Activated T-cell treated with anti-CD3 and anti-CD28 coated beads, Interleukin-2, amount 50 U/mL, for 72 hours (primary cell): Measurements from ENCODE around the gene PIF1. TPM values are rescaled to one million over a fixed set of nuclear protein-coding genes. Genes with fewer than 3 reads are reported as not detected.
"Not testable (repeated sequence)": the region's sequence is repeated elsewhere in the genome, so short reads cannot be mapped to it uniquely, and the experiment has no call there.

ENCODE experiments used
- ATAC-seq, 2 donors: fragments of 150-1000 bp; cut with Tn5 transposase; replicated peaks in 1 of 2; 2 replicates each; pipeline ENCODE4 v1.10.0; 2021; ENCODE audit warnings: moderate library complexity in 2 of 2, mild to moderate bottlenecking in 1 of 2
- DNase-seq, 2 donors: peaks; one replicate each; pipeline ENCODE4 v3.0.0; 2021 to 2022; ENCODE audit warnings: mixed read lengths in 1 of 2
- H3K27ac Mint-ChIP-seq: one replicate; pipeline ENCODE4 v1.8.0; 2022; ENCODE audit warnings: mild to moderate bottlenecking, moderate library complexity, mixed read lengths
- H3K27me3 Mint-ChIP-seq: one replicate; pipeline ENCODE4 v1.8.0; 2022; ENCODE audit warnings: low read depth, mixed read lengths
- H3K36me3 Mint-ChIP-seq, 2 donors: one replicate each; pipeline ENCODE4 v1.8.0; 2022; ENCODE audit warnings: mixed read lengths in 2 of 2, mild to moderate bottlenecking in 1 of 2; ENCODE audit not compliant: insufficient read depth in 2 of 2
- H3K4me1 Mint-ChIP-seq: one replicate; pipeline ENCODE4 v1.8.0; 2022; ENCODE audit warnings: low read depth, mixed read lengths
- H3K4me3 Mint-ChIP-seq, 2 donors: one replicate each; pipeline ENCODE4 v1.8.0; 2022; ENCODE audit warnings: mild to moderate bottlenecking in 2 of 2, mixed read lengths in 2 of 2, moderate library complexity in 2 of 2
- H3K9me3 Mint-ChIP-seq, 2 donors: one replicate each; pipeline ENCODE4 v1.8.0; 2022; ENCODE audit warnings: mixed read lengths in 2 of 2
- total RNA-seq, 2 donors: library from RNA; stranded (reverse); gene quantifications; one replicate each; pipeline ENCODE4 v1.2.3, GENCODE V29; 2022

PIF1 gene
- total RNA-seq, 2 donors from 2014 or later: 33.3 to 39.7 TPM

DNA sequence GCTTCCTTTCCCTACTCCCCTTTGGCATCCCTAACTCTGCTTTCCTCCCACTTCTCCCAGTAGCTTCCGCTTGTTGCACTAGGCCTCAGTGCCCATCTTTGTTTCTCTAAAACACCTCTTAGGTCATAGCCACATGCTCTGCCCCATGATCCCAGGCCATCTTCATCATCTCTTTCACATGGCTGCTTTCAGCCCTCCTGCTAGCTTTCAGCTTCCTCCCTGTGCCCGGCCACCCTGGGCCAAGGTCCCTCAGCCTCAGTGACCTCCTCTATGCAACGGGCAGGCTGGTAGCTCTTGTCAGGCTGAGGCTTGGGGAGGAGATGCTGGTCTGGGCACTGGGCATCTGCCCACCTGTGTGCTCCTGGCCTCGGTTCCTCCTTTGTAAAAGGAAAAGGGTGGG, 18.5 kb upstream of the PIF1 start:
- Mint-ChIP-seq H3K27me3 (no peaks in the 10 kb centered on the region), H3K4me1 (peaks cover 52% of the 10 kb centered on the region), H3K36me3 (peaks cover 4 to 10% of the 10 kb centered on the region in 2 donors), H3K9me3 (no peaks in the 10 kb centered on the region), H3K4me3 (peak overlapping the region; percentile 81 to 96), H3K27ac (peak overlapping the region; percentile 58)
- DNase-seq (no peak), ATAC-seq (no peak)

DNA sequence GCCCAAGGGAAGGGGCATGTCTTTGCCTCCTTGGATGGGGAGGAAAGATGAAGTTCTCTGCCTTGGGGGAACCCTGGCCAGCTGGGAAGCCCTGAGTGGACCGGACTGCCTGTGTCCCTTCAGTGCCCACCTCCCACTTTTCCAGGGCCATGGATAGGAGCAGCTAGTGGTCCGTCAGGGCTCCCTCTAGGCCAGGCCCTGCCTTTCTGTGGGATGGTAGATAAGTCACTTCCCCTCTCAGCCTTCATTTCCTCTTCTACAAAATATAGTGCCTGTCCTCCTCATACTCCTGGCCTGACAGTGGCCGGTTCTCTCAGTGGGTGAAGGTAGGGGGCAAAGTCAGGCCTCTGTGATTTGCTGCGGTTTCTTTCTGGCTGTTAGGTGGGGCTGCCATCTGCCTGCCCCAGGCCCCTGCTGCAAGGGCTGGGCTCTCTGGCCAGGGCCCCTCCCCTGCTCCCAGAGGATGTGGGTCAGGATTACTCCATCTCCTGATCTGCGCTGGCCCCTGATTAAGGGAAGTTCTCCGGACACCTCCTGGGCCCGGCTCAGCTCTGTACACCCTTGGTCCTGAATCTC, 17.6 kb upstream of the PIF1 start:
- H3K36me3 Mint-ChIP-seq: peaks cover 0 to 10% of the 10 kb centered on the region in 2 donors

GRCh38 chr15:64842096-64842939, 16.9 kb upstream of the PIF1 start:
- Mint-ChIP-seq H3K4me3 (peak overlapping the region; percentile 81 to 96), H3K4me1 (peaks cover 64% of the 10 kb centered on the region), H3K27me3 (no peaks in the 10 kb centered on the region), H3K36me3 (peaks cover 0 to 10% of the 10 kb centered on the region in 2 donors), H3K9me3 (no peaks in the 10 kb centered on the region), H3K27ac (peak overlapping the region; percentile 82)
- peak in 1 of 2 donors; percentile 13 for DNase-seq
- no peak for ATAC-seq

More for the DNA sequence above, 17.6 kb upstream of the PIF1 start:
- peak overlapping the region; percentile 82 for H3K27ac Mint-ChIP-seq
- peaks cover 60% of the 10 kb centered on the region for H3K4me1 Mint-ChIP-seq
- no peaks in the 10 kb centered on the region for H3K9me3 Mint-ChIP-seq
- H3K4me3 Mint-ChIP-seq: peak overlapping the region; percentile 81 to 96
- ATAC-seq (no peak), DNase-seq (peak in 1 of 2 donors; percentile 18)
- no peaks in the 10 kb centered on the region for H3K27me3 Mint-ChIP-seq

- Mint-ChIP-seq H3K36me3 (peaks cover 0 to 10% of the 10 kb centered on the region in 2 donors), H3K27me3 (no peaks in the 10 kb centered on the region), H3K9me3 (no peaks in the 10 kb centered on the region), H3K4me1 (peaks cover 67% of the 10 kb centered on the region), H3K4me3 (peak within 1 kb of the TSS; percentile 81 to 96), H3K27ac (peak within 1 kb of the TSS; percentile 84)
- peak; percentile 81 to 84 for ATAC-seq
- peak; percentile 89 to 93 for DNase-seq
These were observed 16.1 kb upstream of the PIF1 start, which contains the start of gene PLEKHO2 for GRCh38 chr15:64841344-64842095. PLEKHO2 (plus strand) TSS chr15:64841915; CDS start chr15:64842017, 102 bp downstream.

- DNase-seq (no peak), ATAC-seq (no peak)
- H3K27me3 Mint-ChIP-seq: no peaks in the 10 kb centered on the region
These were observed 15.6 kb upstream of the PIF1 start for GRCh38 chr15:64841060-64841343.

GRCh38 chr15:64837502-64837901, 12.1 kb upstream of the PIF1 start:
- Mint-ChIP-seq H3K27me3 (no peaks in the 10 kb centered on the region), H3K36me3 (peaks cover 0 to 5% of the 10 kb centered on the region in 2 donors), H3K4me3 (peak overlapping the region in 1 of 2 donors; percentile 16), H3K9me3 (peaks cover 0 to 1% of the 10 kb centered on the region in 2 donors), H3K27ac (peak overlapping the region; percentile 62), H3K4me1 (peaks cover 43% of the 10 kb centered on the region)
- ATAC-seq: peak in 1 of 2 donors; percentile 3
- DNase-seq: peak; percentile 35 to 40

More at GRCh38 chr15:64841060-64841343, 15.6 kb upstream of the PIF1 start:
- H3K4me1 Mint-ChIP-seq: peaks cover 71% of the 10 kb centered on the region
- H3K4me3 Mint-ChIP-seq: peak overlapping the region; percentile 81 to 96
- no peaks in the 10 kb centered on the region for H3K9me3 Mint-ChIP-seq
- H3K27ac Mint-ChIP-seq: no peak overlapping the region
- H3K36me3 Mint-ChIP-seq: peaks cover 0 to 10% of the 10 kb centered on the region in 2 donors

DNA sequence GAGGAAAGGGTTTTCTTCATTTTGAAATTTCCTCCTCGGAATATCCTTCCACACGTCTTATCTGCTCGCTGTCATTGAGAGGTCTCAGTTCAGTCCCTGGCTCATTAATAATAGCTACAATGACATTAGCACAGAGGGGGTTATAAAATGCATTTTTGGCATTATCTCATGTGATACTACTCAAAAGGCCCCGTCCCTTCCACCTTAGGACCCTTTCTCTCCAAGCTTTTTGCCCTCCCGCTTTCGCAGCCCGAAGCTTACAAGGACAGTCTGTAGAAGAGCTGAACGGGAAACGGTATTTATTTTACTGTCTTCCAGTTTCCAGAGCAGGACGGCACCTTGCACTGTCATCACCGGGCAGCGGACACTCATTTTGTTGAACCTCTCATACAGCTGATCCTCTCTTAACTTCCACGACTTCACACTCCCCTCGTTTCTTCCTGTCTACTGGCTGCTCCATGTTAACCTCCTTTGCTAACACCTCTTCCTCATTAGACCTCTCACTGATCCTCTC, 10.6 kb upstream of the PIF1 start:
- H3K9me3 Mint-ChIP-seq: peaks cover 0 to 1% of the 10 kb centered on the region in 2 donors
- no peaks in the 10 kb centered on the region for H3K36me3 Mint-ChIP-seq
- H3K4me1 Mint-ChIP-seq: peaks cover 41% of the 10 kb centered on the region
- peak overlapping the region; percentile 59 to 72 for H3K4me3 Mint-ChIP-seq
- no peaks in the 10 kb centered on the region for H3K27me3 Mint-ChIP-seq
- peak; percentile 3 to 16 for ATAC-seq
- DNase-seq: no peak
- H3K27ac Mint-ChIP-seq: peak overlapping the region; percentile 0

DNA sequence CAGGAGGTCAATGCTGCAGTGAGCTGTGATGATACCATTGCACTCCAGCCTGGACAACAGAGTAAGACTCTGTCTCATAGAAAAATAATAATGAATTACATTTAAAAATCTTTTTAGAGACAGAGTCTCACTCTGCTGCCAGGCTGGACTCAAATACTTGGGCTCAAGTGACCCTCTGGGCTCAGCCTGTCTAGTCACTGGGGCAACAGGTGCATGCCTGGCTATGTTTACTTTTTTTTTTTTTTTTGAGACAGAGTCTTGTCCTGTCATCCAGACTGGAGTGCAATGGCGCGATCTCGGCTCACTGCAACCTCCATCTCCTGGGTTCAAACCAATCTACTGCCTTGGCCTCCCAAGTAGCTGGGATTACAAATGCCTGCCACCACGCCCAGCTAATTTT, 8.2 kb upstream of the PIF1 start:
- Mint-ChIP-seq H3K4me3 (no peak overlapping the region), H3K9me3 (peaks cover 0 to 1% of the 10 kb centered on the region in 2 donors), H3K4me1 (peaks cover 37% of the 10 kb centered on the region), H3K36me3 (no peaks in the 10 kb centered on the region), H3K27ac (no peak overlapping the region), H3K27me3 (no peaks in the 10 kb centered on the region)
- no peak for ATAC-seq
- no peak for DNase-seq

DNA sequence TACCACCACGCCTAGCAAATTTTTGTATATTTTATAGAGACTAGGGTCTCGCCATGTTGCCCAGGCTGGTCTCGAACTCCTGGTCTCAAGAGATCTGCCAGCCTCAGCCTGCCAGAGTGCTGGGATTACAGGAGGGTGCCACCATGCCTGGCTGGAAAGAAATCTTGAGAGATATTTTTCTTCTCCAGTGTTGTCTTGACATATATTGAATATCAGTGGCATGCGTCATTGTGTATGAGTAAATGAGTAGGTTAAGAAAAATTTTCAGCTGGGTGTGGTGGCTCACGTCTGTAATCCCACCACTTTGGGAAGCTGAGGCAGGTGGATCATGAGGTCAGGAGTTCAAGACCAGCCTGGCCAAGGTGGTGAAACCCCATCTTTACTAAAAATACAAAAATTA, 3.5 kb upstream of the PIF1 start:
- Mint-ChIP-seq H3K36me3 (peaks cover 0 to 4% of the 10 kb centered on the region in 2 donors), H3K4me3 (no peak overlapping the region), H3K27me3 (no peaks in the 10 kb centered on the region), H3K9me3 (no peaks in the 10 kb centered on the region), H3K4me1 (peaks cover 28% of the 10 kb centered on the region), H3K27ac (no peak overlapping the region)
- no peak for DNase-seq
- no peak for ATAC-seq

GRCh38 chr15:64824929-64825430, 467 bp downstream of the PIF1 start:
- H3K27ac Mint-ChIP-seq: no peak overlapping the region
- H3K4me3 Mint-ChIP-seq: peak overlapping the region; percentile 88 to 90
- H3K4me1 Mint-ChIP-seq: peaks cover 38% of the 10 kb centered on the region
- ATAC-seq (peak; percentile 10 to 22), DNase-seq (peak in 1 of 2 donors; percentile 12)
- peaks cover 7 to 11% of the 10 kb centered on the region in 2 donors for H3K36me3 Mint-ChIP-seq
- H3K27me3 Mint-ChIP-seq: no peaks in the 10 kb centered on the region
- H3K9me3 Mint-ChIP-seq: no peaks in the 10 kb centered on the region

DNA sequence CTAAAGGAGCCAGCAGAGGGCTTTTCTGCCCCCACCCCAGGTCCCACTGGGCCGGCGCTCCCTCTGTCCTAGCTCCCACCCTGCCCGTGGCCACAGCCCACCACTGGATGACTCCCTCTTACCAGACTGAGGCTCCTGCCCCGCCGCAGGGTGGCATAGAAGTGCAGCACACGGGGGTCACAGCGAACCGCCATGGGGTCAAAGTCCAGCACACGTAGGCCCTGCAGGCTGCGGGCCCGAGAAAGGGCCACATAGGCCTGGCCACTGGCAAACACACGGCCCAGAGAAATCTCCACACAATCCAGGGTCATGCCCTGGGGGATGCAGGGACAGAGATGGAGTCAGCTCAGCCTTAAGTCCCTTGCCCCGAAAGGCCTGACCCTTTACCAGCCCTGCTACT, 9.0 kb downstream of the PIF1 start:
- peaks cover 1 to 4% of the 10 kb centered on the region in 2 donors for H3K36me3 Mint-ChIP-seq
- ATAC-seq (no peak), DNase-seq (no peak)
- H3K4me1 Mint-ChIP-seq: peaks cover 6% of the 10 kb centered on the region
- H3K9me3 Mint-ChIP-seq: no peaks in the 10 kb centered on the region
- H3K4me3 Mint-ChIP-seq: no peak overlapping the region
- no peaks in the 10 kb centered on the region for H3K27me3 Mint-ChIP-seq
- no peak overlapping the region for H3K27ac Mint-ChIP-seq

- not testable (repeated sequence) for H3K4me1 Mint-ChIP-seq, H3K36me3 Mint-ChIP-seq, DNase-seq, H3K4me3 Mint-ChIP-seq, H3K27ac Mint-ChIP-seq, H3K9me3 Mint-ChIP-seq, H3K27me3 Mint-ChIP-seq
- ATAC-seq: peak; percentile 28 to 66
These were observed 10.5 kb downstream of the PIF1 start for GRCh38 chr15:64814965-64815364.
